GM18858 (cell line): ENCODE results near the gene ARFGEF3.

Experiments
- ATAC-seq: cut with Tn5 transposase; IDR thresholded peaks from one replicate; pipeline ENCODE4 v1.9.1; 2021; ENCODE audit not compliant: unreplicated experiment

Gene ARFGEF3

DNA sequence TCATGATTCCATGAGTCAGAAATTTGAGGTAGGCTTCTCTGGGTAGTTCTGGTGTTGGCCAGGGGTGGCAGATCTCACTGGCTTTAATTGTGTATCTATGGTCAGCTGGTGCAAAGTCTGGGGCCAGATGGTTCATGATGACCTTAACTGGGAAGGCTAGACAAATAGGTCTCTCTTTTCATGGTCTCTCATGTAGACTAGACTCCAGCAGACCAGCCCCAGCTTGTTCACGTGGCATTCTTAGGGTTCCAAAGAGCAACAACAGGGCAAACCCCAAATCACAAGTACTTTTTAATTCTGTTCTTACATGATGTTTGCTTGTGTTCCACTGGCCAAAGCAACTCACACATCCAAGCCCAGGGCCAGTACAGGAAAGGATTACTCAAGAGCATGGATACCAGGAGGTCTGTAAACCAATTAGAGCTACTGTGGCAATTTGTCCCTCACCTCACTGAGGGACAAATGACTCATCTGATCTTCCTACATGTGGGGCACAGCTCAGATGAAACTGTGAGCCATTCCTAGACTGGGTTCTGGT is 136.1 kb downstream of the ARFGEF3 start:
- ATAC-seq = no peak

DNA sequence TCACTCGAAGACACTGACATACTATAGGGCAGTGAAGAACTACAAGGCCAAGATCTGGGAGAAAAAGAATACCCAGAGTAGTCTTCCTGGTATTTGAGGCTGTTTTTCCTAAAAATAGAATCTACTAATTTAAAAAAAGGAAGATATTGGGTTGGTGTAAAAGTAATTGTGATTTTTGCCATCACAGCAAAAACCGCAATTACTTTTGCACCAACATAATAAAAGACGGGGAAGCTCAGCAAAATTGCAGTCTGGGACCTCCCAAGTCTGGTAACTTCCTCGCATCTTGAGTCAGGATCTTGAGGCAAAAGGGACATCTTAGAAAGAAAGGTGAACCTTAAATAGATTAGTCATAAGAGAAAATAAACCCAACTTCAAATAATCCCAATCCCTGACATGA is 138.7 kb downstream of the ARFGEF3 start:
- no peak for ATAC-seq

DNA sequence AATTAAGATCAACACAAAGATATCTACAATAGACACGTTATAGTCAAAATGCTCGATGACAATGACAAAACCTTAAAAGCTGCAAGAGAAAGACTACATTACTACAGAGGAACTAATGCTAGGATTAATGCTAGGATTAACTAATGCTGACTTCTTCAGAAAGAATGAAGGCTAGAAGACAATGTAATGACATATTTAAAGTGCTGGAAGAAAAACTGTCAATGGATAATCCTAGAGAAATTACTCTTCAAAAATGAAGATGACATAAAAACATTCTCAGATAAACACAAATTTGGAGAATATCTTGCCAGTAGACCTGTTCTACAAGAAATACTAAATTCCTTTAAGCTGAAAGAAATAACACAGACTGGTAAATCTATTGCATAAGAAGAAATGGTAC is 140.8 kb downstream of the ARFGEF3 start:
- no peak for ATAC-seq

DNA sequence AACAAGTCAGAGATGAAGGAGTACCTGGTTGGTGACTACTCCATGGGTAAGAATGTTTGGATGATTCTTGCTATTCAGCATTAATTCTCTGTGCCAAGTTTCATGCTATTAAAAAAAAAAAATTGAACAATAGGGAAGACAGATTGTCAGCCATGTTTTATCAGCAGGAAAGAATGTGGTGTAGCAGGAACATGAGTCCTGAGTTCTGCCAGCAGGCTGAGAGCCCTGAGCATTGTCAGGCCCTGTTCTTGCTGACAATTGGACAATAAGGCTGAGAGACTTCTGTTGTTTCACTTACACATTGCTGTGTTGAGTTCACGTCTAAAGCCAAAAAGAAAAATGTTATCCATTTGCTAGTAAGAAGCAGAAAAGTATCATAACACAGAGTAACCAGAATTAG is 145.6 kb downstream of the ARFGEF3 start:
- no peak for ATAC-seq

DNA sequence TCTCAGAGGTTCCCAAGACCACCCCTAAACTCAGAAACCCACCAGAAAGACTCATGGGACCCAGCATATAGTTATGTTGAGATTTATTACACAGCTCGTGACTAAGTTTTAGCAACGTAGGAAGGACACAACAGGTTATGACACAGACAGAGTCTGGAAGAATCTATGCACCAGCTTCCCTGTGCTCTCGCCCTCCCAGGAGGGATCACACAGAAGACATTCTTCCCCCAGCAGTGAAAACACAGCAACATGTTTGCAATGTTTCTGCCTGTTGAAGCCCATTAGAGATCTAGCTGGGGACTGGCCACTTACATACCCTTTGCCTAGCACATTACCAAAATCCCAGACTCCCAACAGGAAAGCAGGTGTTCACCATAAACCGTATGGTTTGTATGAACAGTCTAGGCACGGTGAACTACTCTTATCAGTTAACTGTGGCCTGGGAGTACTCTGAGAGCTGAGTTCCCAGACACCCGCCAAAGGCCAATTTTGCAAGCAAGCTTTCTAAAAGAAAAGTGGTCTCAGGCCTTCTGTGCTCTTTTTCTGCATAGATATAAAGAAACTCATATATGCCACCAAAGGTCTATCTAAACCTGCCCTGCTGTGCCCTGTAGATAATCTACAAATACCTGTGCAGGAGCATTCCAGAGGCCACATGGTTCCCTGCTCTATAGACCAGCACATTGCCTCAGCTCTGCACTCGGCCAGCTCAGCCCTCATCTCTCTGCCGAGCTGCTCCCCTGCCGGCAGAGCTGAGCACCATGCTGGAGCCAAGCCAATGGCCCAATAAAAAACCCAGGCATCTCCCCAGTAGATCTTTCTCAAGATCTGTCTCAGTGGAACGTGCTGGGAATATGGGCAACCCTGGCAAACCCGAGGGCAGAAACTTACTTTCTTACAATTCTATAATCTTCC is 146.3 kb downstream of the ARFGEF3 start:
- ATAC-seq = no peak

DNA sequence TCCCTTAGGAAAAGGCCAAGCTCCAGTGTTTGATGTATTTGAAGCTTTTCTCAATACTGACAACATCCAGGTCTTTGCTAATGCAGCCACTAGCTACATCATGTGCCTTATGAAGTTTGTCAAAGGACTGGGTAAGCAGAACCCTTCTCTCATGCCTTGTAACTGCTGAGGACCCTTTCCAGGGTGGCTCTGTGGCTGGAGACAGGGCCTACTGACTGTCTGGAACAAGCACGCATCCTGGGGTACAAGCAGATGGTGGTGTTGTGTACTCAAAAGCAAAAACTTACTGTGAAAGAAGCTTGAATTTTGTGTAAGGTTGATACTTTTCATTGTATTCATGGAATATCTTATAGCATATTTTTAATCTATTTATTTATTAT is 147.0 kb downstream of the ARFGEF3 start:
- ATAC-seq = no peak

DNA sequence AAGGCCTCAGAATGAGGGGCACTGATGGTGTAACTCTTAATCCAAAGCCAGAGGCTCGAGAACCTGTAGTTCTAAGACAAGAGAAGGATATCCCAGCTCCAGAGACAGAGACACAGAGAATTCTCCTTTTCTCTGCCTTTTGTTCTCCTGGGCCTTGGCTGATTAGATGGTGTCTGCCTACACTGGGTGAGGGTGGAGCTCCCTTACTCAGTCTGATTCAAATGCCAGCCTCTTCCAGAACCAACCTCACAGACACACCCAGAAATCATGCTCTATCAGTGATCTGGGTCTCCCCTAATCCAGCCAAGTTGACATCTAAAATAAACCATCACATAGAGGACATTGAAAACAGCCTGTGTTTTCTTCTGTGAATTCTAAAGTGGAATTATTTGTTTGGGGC is 148.0 kb downstream of the ARFGEF3 start:
- no peak for ATAC-seq

DNA sequence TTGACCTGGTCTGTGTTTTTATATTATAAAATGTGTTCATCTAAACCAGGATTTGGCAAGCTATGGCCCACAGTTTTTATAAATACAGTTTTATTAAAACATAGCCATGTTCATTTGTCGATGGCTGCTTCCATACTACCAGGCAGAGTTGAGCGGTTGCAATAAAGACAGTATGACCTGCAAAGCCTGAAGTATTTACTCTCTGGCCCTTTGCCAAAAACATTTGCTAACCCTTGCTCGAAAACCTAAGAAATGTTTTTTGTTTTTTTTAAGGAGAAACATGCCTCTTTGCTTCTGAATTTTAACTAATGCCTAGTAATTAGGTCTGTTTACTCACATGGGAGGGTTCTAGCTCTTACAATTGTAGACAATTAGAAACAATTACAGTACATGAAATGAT is 148.6 kb downstream of the ARFGEF3 start:
- no peak for ATAC-seq

DNA sequence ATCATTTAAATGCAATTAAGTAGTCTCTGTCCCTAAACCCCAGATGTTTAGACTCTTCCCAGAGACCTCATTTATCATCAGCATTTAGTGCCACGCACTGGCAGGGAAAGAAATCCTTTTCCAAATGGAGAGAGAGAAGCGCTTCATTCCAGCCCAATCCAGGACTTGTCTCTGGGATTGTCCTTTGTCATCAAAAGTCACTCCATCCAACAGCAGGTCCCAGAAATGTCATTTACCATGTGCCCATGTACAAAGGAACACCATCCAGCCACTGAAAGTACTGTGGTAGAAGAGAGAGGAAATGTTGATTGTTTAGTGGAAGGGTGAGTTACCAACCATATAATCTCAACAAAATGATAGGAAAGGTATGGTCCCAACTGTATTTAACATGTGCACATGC is 149.1 kb downstream of the ARFGEF3 start:
- ATAC-seq = no peak

DNA sequence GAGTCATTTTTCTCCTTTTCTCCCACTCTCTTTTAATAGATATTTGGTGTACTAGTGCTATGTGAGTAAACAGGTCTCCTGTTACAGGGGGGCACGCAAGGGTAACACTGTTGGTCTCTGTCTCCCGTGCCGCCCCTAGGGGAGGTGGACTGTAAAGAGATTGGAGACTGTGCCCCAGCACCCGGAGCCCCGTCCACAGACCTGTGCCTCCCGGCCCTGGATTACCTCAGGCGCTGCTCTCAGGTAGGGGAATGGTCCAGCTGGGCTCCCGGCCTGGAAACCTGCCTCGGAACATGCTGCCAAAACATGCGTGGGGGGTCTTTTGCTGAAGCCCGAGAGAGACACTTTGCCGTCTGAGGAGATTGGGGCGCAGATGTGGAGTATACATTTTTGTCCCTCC is 149.5 kb downstream of the ARFGEF3 start:
- ATAC-seq = no peak

DNA sequence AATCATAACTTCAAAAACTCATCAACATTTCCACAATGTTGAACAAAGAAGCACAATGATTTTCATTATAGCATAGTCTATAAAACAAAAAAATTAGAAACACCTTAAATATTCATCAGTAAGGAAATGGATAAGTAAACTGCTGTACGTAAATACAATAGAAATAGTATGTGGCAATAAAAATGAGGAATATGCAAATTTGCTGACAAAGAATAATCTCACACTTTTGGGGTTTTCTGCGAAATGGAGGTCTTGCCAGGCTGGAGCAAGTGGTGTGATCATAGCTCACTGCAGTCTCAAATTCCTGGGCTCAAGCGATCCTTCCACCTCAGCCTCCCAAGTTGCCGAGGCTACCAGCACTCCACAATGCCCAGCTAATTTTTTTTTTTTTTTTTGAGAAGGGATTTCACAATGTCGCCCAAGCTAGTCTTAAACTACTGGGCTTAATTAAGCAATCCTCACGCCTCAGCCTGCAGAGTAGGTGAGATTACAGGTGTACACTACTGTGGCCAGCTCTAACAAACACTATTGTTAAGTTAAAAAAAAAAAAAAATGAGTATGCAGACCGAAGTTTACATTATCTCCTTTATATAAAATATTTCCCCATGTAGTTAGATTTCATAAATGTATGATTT is 157.1 kb downstream of the ARFGEF3 start:
- no peak for ATAC-seq

DNA sequence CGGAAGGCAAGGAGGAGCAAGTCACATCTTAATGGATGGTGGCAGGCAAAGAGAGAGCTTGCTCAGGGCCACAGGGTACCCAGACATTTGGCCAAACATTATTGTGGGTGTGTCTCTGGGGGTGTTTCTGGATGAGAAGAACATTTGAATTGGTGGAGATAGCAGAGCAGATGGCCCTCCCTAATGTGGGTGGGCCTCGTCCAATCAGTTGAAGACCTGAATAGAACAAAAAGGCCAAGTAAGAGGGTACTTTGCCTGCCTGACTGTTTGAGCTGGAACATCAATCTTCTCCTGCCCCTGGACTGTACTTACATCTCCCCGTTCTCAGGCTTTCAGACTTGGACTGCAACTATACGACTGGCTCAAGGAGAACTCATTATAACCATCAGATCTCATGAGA is 160.2 kb downstream of the ARFGEF3 start:
- no peak for ATAC-seq

DNA sequence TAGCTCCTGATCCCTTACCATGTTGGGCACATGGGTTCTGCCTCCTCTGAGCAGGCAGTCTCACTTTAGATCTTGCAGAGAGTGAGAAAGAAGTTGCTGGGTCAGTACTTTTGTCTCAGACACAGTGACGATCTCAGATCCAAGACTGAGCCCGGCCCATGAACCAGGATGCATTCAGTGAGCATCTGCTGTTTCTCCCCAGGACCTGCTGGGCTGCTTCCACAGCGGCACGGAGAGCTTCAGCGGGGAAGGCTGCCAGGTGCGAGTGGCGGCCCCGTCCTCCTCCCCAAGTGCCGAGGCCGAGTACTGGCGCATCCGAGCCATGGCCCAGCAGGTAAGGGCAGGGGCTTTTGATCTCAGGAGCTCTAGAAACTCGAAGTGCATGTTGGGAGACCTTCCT is 162.1 kb downstream of the ARFGEF3 start:
- ATAC-seq = no peak

DNA sequence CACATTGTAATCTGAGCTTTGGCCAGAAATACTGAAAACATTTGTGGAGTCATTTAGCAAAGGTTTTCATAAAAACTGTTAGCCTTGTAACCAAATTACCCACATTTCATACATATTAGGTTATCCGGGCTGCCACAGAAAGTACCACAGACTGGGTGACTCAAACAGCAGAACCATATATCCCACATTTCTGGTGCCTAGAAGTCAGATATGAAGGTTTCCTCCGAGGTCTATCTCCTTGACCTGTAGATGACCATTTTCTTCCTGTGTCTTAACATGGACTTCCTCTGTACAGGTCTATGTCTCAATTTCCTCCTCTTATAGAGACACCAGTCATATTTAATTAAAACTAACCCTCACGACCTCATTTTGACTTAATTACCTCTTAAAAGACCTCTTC is 166.5 kb downstream of the ARFGEF3 start:
- no peak for ATAC-seq

DNA sequence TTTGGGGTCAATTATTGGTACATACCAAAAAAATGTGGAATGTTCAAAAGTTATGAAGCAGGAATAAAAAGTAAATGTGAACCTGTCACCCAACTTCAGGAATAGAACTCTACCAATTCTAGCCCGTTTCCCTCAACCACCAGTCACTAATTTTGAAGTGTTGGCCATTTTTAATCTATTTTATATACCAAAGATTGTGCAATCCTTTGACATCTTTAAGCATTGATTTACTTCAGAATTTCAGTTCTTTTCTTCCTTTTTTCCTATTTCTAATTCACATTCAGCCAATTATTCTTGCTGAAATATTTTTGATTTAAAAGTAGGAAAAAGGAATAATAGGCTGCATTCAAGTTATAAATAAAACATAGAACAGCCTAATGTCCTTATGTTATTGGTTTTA is 169.0 kb downstream of the ARFGEF3 start:
- ATAC-seq = no peak

DNA sequence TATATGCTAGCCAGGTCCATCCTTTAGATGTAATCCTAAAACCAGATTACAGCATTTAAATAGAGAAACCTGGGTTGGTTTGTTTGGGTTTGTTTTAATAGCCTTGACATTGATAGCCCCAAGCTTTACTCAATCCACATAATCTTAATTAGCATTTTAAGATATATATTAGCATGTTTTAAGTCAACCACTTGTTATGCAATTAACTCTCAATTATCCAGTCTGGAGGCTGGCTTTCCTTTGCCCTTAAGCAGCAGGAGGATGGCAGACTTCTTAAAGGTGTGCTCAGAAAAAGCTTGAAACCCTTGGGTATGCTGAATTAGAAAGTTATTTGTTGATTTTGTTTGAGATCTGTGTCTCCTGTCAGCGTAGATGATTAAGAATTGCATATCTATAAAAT is 169.7 kb downstream of the ARFGEF3 start:
- no peak for ATAC-seq

DNA sequence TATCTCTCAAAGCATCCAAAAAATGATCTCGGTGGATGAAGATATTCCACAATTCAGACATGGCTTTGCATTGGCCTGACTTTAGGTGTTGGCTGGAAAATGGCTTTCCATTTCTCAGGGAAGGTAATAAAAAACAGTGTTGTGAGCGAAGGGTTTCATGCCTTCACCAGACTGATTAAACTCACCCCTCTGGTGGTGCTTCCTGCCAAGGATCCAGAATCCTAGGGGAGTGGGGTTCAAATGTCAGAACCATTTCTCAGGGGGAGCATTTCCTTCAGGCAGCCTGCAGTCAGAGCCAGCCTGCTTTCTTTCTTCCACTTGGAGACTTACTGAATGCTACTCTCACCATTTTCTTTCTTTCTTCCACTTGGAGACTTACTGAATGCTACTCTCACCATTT is 170.2 kb downstream of the ARFGEF3 start:
- no peak for ATAC-seq

DNA sequence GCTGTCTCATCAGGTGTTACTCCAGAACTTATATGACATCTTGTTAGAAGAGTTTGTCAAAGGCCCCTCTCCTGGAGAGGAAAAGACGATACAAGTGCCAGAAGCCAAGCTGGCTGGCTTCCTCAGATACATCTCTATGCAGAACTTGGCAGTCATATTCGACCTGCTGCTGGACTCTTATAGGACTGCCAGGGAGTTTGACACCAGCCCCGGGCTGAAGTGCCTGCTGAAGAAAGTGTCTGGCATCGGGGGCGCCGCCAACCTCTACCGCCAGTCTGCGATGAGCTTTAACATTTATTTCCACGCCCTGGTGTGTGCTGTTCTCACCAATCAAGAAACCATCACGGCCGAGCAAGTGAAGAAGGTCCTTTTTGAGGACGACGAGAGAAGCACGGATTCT is 172.3 kb downstream of the ARFGEF3 start:
- ATAC-seq = no peak

DNA sequence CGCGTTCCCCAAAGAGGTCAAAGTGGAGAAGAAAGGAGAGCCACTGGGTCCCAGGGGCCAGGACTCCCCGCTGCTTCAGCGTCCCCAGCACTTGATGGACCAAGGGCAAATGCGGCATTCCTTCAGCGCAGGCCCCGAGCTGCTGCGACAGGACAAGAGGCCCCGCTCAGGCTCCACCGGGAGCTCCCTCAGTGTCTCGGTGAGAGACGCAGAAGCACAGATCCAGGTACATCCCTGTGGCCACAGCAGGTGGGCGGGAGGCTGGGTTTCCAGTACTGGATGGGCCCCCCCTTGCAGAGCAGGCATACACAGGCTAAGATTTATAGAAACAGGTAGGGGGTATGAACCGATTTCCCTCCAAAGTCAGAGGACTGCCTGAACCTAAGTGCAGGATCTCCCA is 173.2 kb downstream of the ARFGEF3 start:
- no peak for ATAC-seq

DNA sequence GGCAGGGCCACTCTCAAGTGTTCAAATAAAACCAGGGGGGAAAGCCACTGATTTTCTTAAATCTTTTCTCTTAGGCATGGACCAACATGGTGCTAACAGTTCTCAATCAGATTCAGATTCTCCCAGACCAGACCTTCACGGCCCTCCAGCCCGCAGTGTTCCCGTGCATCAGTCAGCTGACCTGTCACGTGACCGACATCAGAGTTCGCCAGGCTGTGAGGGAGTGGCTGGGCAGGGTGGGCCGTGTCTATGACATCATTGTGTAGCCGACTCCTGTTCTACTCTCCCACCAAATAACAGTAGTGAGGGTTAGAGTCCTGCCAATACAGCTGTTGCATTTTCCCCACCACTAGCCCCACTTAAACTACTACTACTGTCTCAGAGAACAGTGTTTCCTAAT is 174.5 kb downstream of the ARFGEF3 start:
- no peak for ATAC-seq

DNA sequence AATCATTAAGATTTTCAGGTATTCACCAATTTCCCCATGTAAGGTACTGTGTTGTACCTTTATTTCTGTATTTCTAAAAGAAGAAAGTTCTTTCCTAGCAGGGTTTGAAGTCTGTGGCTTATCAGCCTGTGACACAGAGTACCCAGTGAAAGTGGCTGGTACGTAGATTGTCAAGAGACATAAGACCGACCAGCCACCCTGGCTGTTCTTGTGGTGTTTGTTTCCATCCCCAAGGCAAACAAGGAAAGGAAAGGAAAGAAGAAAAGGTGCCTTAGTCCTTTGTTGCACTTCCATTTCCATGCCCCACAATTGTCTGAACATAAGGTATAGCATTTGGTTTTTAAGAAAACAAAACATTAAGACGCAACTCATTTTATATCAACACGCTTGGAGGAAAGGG is 175.3 kb downstream of the ARFGEF3 start:
- ATAC-seq = no peak

DNA sequence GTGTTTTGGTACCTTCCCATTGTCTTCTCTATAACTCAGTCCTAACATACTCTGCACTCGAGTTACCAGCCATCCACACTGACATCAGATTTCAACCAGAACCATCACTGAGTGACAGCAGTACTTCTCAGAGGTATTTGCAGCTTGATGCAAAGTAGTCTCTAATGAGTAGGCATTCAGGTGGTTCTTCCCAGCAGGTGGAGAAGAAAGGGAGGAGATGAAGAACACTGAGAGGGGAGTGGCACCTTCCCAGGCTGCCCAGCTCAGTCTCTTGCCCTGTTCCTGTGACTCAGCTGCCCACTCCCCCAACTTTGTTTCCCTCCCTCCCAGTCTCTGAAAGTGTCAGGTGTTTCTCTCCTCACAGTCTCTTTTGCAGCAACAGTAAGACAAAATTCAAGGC is 177.3 kb downstream of the ARFGEF3 start:
- no peak for ATAC-seq
